Esophagus muscularis mucosa (tissue), 4 donors: ENCODE results near the gene PID1. TPM values are rescaled to one million over a fixed set of nuclear protein-coding genes. Genes with fewer than 3 reads are reported as not detected.
"Not testable (repeated sequence)": the region's sequence is repeated elsewhere in the genome, so short reads cannot be mapped to it uniquely, and the experiment has no call there.

Experiments used
- DNase-seq: peaks from one replicate; pipeline ENCODE4 v3.0.0-alpha.2; 2017; ENCODE audit errors: extremely low spot score
- H3K27ac ChIP-seq, 4 donors: fragments of 200-600 bp; sonication (generic); replicated peaks in 1 of 4; 1 replicate in 3 of 4; 2 replicates in 1 of 4; pipeline ENCODE4 v1.5.1; 2016 to 2019; ENCODE audit warnings: mild to moderate bottlenecking in 1 of 4
- H3K27me3 ChIP-seq, 4 donors: fragments of 200-600 bp; sonication (generic); one replicate each; pipeline versions ENCODE4 v1.5.1 to v1.6.0; 2016 to 2019
- H3K36me3 ChIP-seq, 4 donors: fragments of 200-600 bp; sonication (generic); one replicate each; pipeline ENCODE4 v1.5.1; 2016 to 2019
- H3K4me1 ChIP-seq, 4 donors: fragments of 200-600 bp; sonication (generic); one replicate each; pipeline ENCODE4 v1.5.1; 2016 to 2019
- H3K4me3 ChIP-seq, 4 donors: fragments of 200-600 bp; sonication (generic); 1 replicate in 2 of 4; 2 replicates in 2 of 4; pipeline ENCODE4 v1.5.1; 2016 to 2019; ENCODE audit warnings: mild to moderate bottlenecking in 4 of 4, moderate library complexity in 1 of 4
- H3K9me3 ChIP-seq, 4 donors: fragments of 200-600 bp; sonication (generic); 1 replicate in 3 of 4; 2 replicates in 1 of 4; pipeline ENCODE4 v1.5.1; 2016 to 2019
- CTCF ChIP-seq, 3 experiments: fragments of 200-600 bp in 2 of 3; fragments of 450-650 bp in 1 of 3; sonication (generic) in 2 of 3; IDR thresholded peaks; one replicate each; pipeline ENCODE4 v1.5.1; 2017 to 2019; ENCODE audit warnings: antibody characterized with exemption in 3 of 3, mild to moderate bottlenecking in 2 of 3, moderate library complexity in 1 of 3
- EP300 ChIP-seq: sonication (generic); formaldehyde crosslinking; IDR thresholded peaks from one replicate; pipeline ENCODE4 v1.6.1; 2017; ENCODE audit warnings: antibody characterized with exemption
- POLR2A ChIP-seq: fragments of 450-650 bp; IDR thresholded peaks from one replicate; pipeline ENCODE4 v1.6.1; 2017; ENCODE audit warnings: antibody characterized with exemption, moderate library complexity, mild to moderate bottlenecking, low read depth
- POLR2AphosphoS5 ChIP-seq, 2 donors: sonication (generic); formaldehyde crosslinking; IDR thresholded peaks; one replicate each; pipeline ENCODE4 v1.6.1; 2017; ENCODE audit warnings: antibody characterized with exemption in 2 of 2
- WGBS: methylation state at CpG from one replicate; pipeline ENCODE4 v1.1.5; 2018; 5-methylcytosine and 5-hydroxymethylcytosine counted together
- intact Hi-C: fragments of 100-400 bp; cut with DNase I; formaldehyde crosslinking; loops from one replicate; pipeline ENCODE4 v1.15.1; 2023
- total RNA-seq, 4 donors: library from RNA; depleted of rRNA; stranded (reverse); fragments of >200 nt; gene quantifications; one replicate each; pipeline versions ENCODE4 v1.1.0 to v1.2.1, GENCODE V29; 2016

Gene PID1
- total RNA-seq, 4 donors from 2014 or later: 48.2 to 68.7 (median 55.4) TPM

GRCh38 chr2:229083606-229084340 is 187.3 kb downstream of the PID1 start:
- Histone ChIP-seq H3K27me3 (no peaks in the 10 kb centered on the region), H3K27ac (no peak overlapping the region), H3K9me3 (no peaks in the 10 kb centered on the region), H3K4me3 (no peak overlapping the region), H3K36me3 (no peaks in the 10 kb centered on the region), H3K4me1 (peaks cover 0 to 11% (median 8%) of the 10 kb centered on the region in 4 donors)
- no peak for TF ChIP-seq EP300
- TF ChIP-seq CTCF (IDR thresholded peaks at IDR 0.05): no peak
- no peak for TF ChIP-seq POLR2AphosphoS5 (IDR thresholded peaks at IDR 0.05)
- no peak for TF ChIP-seq POLR2A
- 56% methylated on average over 5 of the region's 5 CpGs for WGBS
- DNase-seq: no peak
- intact Hi-C loops: no loop called here

GRCh38 chr2:229081411-229081810 is 189.7 kb downstream of the PID1 start:
- Histone ChIP-seq H3K36me3 (no peaks in the 10 kb centered on the region), H3K4me1 (no peaks in the 10 kb centered on the region), H3K4me3 (no peak overlapping the region), H3K9me3 (no peaks in the 10 kb centered on the region), H3K27ac (no peak overlapping the region), H3K27me3 (no peaks in the 10 kb centered on the region)
- intact Hi-C loops: no loop called here
- no peak for DNase-seq
- WGBS: 81% methylated on average over 1 of the region's 1 CpG
- TF ChIP-seq CTCF (IDR thresholded peaks at IDR 0.05): no peak
- no peak for TF ChIP-seq EP300
- TF ChIP-seq POLR2A: no peak
- no peak for TF ChIP-seq POLR2AphosphoS5 (IDR thresholded peaks at IDR 0.05)

- no peak for DNase-seq
- Histone ChIP-seq H3K4me3 (no peak overlapping the region), H3K27ac (no peak overlapping the region), H3K4me1 (no peaks in the 10 kb centered on the region), H3K36me3 (no peaks in the 10 kb centered on the region), H3K27me3 (no peaks in the 10 kb centered on the region), H3K9me3 (peaks cover 0 to 10% (median 0%) of the 10 kb centered on the region in 4 donors)
- WGBS: 78% methylated on average over 1 of the region's 1 CpG
- TF ChIP-seq POLR2AphosphoS5 (IDR thresholded peaks at IDR 0.05): no peak
- TF ChIP-seq POLR2A: no peak
- no peak for TF ChIP-seq EP300
- TF ChIP-seq CTCF (IDR thresholded peaks at IDR 0.05): no peak
- intact Hi-C loops: no loop called here
Observed at GRCh38 chr2:229080172-229080571, 190.9 kb downstream of the PID1 start.

GRCh38 chr2:229076886-229077285 is 194.2 kb downstream of the PID1 start:
- H3K4me1 ChIP-seq, H3K9me3 ChIP-seq, DNase-seq, H3K27ac ChIP-seq, intact Hi-C loops, H3K27me3 ChIP-seq, H3K36me3 ChIP-seq, H3K4me3 ChIP-seq: not testable (repeated sequence)
- 91% methylated on average over 2 of the region's 2 CpGs for WGBS

GRCh38 chr2:229073935-229074334 is 197.2 kb downstream of the PID1 start:
- WGBS: 85% methylated on average over 2 of the region's 2 CpGs
- DNase-seq: no peak
- TF ChIP-seq CTCF (IDR thresholded peaks at IDR 0.05) (no peak), POLR2A (no peak)
- Histone ChIP-seq H3K4me3 (no peak overlapping the region), H3K27ac (no peak overlapping the region), H3K4me1 (no peaks in the 10 kb centered on the region), H3K27me3 (no peaks in the 10 kb centered on the region), H3K36me3 (no peaks in the 10 kb centered on the region), H3K9me3 (peaks cover 0 to 10% (median 0%) of the 10 kb centered on the region in 4 donors)
- intact Hi-C loops: no loop called here
